ENCODE results near the gene FNBP1.
"Not testable (repeated sequence)": the region's sequence is repeated elsewhere in the genome, so short reads cannot be mapped to it uniquely, and the experiment has no call there.

The FNBP1 gene

GRCh38 chr9:130013326-130013725, 29.7 kb downstream of the FNBP1 start:
- TF ChIP-seq, protein P1, sequence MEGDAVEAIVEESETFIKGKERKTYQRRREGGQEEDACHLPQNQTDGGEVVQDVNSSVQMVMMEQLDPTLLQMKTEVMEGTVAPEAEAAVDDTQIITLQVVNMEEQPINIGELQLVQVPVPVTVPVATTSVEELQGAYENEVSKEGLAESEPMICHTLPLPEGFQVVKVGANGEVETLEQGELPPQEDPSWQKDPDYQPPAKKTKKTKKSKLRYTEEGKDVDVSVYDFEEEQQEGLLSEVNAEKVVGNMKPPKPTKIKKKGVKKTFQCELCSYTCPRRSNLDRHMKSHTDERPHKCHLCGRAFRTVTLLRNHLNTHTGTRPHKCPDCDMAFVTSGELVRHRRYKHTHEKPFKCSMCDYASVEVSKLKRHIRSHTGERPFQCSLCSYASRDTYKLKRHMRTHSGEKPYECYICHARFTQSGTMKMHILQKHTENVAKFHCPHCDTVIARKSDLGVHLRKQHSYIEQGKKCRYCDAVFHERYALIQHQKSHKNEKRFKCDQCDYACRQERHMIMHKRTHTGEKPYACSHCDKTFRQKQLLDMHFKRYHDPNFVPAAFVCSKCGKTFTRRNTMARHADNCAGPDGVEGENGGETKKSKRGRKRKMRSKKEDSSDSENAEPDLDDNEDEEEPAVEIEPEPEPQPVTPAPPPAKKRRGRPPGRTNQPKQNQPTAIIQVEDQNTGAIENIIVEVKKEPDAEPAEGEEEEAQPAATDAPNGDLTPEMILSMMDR (IDR thresholded peaks at IDR 0.05; ENCODE audit: borderline replicate concordance, insufficient read depth, low read depth, low read length) = no peak
- H3K4me3 ChIP-seq (ENCODE audit: low read depth, low read length) = no peak overlapping the region

GRCh38 chr9:130010151-130010988, 32.6 kb downstream of the FNBP1 start:
- H3K4me3 ChIP-seq (ENCODE audit: low read depth, low read length) = no peak overlapping the region
- TF ChIP-seq, protein P1 (IDR thresholded peaks at IDR 0.05; ENCODE audit: borderline replicate concordance, insufficient read depth, low read depth, low read length) = no peak

- not testable (repeated sequence) for H3K4me3 ChIP-seq (ENCODE audit: low read depth, low read length)
Observed at GRCh38 chr9:130009546-130009945, 33.4 kb downstream of the FNBP1 start.

DNA sequence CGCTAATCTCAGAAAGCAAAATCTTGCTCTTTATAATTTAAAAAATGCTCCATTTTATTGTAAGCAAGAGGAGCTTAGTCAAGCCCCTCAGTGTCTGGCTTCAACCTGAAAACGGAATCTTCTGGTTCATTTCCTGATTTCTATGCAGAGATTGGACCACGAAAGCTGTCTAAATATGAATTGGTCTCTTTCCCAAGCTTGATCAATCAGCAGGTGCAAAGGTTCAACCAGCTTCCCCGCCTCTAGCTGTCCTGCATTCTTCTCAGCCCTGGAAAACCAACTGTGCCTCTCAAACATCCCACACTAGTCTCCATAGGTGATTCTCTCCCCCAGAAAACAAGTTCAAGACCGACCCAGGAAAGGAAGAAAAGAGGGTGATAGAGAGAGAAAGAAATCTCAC, 34.5 kb downstream of the FNBP1 start:
- H3K4me3 ChIP-seq (ENCODE audit: low read depth, low read length) = no peak overlapping the region
- TF ChIP-seq, protein P1 (IDR thresholded peaks at IDR 0.05; ENCODE audit: borderline replicate concordance, insufficient read depth, low read depth, low read length) = no peak

- peak overlapping the region; percentile 6 for H3K4me3 ChIP-seq (ENCODE audit: low read depth, low read length)
Observed at GRCh38 chr9:130006952-130007351, 36.0 kb downstream of the FNBP1 start.

GRCh38 chr9:130003943-130004552, 38.9 kb downstream of the FNBP1 start:
- H3K4me3 ChIP-seq (ENCODE audit: low read depth, low read length) = no peak overlapping the region
- TF ChIP-seq, protein P1 (IDR thresholded peaks at IDR 0.05; ENCODE audit: borderline replicate concordance, insufficient read depth, low read depth, low read length) = no peak

DNA sequence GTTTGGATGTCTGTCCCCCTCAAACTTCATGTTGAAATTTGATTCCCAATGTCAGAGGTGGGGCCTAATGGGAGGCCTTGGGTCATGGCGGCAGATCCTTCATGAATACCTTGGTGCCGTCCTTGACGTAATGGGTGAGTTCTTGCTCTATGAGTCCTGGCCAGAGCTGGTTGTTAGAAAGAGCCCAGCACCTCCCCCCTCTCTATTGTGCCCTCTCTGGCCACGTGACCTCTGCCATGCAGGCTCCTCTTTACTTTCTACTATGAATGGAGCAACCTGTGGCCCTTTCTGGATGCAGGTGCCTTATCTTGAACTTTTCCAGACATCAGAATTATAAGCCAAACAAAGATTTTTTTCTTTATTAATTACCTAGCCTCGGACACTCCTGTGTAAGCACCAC, 40.7 kb downstream of the FNBP1 start:
- H3K4me3 ChIP-seq (ENCODE audit: low read depth, low read length) = no peak overlapping the region
- TF ChIP-seq, protein P1 (IDR thresholded peaks at IDR 0.05; ENCODE audit: borderline replicate concordance, insufficient read depth, low read depth, low read length) = no peak

DNA sequence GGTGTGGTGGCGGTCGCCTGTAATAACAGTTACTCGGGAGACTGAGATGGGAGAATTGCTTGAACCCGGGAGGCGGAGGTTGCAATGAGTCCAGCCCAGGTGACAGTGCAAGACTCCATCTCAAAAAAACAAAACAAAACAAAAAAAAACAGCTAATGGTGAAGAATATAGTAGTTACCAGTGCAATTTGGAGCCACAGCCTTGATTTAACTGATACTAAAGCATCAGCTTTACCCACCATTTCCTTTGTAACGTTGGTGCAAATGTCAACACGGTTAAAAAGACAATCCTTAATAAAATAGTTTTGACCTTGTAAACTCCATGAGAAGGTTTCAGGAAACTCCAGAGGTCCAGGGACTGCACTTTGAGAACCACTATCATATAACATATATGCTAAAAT, 41.8 kb downstream of the FNBP1 start:
- TF ChIP-seq, protein P1 (IDR thresholded peaks at IDR 0.05; ENCODE audit: borderline replicate concordance, insufficient read depth, low read depth, low read length) = no peak
- no peak overlapping the region for H3K4me3 ChIP-seq (ENCODE audit: low read depth, low read length)

Data from GM12875 (cell line).